CD1c-positive myeloid dendritic cell (primary cell): ENCODE data around the gene CCNYL1.
A peak's percentile ranks its signal among the peaks of the same experiment; 100 is the strongest.
"Not testable (repeated sequence)": the region's sequence is repeated elsewhere in the genome, so short reads cannot be mapped to it uniquely, and the experiment has no call there.

Experiments
- DNase-seq: peaks from one replicate; pipeline ENCODE4 v3.0.0-alpha.2; 2016; ENCODE audit errors: extremely low spot score

CCNYL1 gene

DNA sequence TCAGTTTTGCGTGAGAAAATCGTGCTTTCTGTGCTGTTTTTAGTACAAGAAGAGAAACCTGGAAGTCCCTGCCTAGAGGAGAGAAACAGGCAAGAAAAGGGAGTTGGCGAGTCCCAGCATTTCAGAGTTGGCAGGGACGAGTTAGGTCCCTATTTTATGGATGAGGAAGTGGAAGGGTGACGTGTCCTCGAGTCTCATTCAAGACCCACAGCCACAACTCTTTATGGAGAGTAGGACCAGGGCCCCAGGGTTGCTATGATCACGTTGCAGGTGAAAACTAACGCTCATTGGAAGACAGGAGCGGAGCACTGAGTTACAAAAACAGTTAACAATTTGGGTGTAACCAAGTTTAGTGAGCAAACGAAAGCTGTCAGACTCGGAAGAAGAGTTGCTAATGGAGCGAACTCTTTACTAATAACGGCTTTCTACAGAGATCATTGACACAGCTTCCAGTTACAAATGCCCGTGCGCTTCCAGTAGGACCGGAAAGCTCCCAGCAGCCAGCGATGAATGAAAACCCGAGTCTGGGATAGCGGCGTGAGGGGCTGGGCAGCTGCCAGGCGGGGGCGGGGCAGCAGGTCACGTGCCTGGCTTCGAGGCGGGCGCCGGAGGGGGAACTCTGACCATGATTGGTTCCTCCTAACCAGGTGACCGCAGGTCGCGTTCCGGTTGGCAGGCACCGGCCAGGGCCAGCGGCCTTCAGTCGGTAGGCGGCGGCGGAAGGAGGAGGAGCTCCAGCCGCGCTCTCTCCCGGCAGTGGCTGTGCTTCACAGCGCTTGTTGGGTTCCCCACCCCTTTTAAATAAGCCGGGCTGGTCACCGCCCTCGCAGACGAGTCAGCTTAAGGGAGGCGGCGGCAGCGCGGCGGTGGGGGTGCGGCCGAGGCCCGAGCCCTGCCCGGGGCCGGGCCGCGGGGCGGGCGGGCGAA lies at the start of gene CCNYL1:
CCNYL1 (plus strand) TSS at position 827 of the 927 bp plus-strand sequence. CDS start 257 bp downstream, outside the sequence.
- peak; percentile 99 for DNase-seq

- DNase-seq: peak; percentile 89
Measured at GRCh38 chr2:207662203-207662602, 49.2 kb upstream of the CCNYL1 start.

DNA sequence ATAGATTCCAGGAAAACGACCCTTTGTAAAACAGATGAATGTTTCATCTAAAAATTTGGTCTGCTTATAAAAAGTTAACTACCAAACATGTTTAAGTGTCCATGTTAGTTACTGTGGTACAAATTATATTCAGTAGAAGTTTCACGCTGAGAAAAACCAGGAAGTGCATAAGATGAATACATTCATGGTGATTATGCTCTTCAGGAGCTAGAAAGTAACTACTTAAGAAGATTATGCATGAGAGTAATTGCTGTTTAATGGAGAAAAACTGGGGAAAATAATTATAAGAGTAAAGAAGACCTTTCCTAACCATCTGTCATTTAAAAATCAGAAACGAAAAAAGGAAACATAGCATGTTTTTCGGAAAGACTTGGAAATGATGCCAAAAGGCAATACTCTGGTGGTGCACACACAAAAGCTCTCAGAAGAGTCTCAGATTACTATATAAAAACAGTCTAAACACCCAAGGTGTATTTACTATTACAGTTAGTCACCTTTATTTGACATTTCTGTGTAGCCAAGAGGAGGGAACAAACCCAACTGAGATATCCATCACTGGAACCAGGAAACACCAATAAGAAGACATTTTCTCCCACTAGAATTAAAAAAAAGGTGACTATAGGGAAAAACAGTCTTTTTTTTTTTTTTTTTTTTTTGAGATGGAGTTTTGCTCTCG lies 47.4 kb upstream of the CCNYL1 start:
- DNase-seq: peak; percentile 7

GRCh38 chr2:207670887-207671286 lies 40.6 kb upstream of the CCNYL1 start:
- no peak for DNase-seq

DNA sequence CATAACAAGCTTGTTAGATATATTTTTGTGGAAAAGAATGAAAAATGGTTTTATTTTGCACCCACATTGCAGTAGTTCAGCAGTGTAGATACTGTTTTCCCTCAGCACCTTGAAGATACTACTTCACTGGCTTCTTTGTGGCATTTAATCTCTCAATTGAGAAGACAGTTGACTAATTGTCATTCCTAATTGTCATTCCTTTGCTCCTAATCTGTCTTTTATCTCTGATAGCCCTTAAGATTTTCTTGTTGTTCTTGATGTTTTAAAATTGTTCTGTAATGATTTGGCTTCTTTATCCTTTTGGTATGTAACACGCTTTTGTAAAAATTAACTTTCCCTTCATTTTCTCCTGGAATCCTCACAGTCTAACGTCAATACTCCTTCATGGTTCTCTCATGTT lies 38.0 kb upstream of the CCNYL1 start:
- DNase-seq: no peak

GRCh38 chr2:207674266-207674774 lies 37.1 kb upstream of the CCNYL1 start:
- DNase-seq: no peak

GRCh38 chr2:207674826-207675225 lies 36.6 kb upstream of the CCNYL1 start:
- DNase-seq: no peak

- no peak for DNase-seq
Measured at GRCh38 chr2:207676827-207677354, 34.5 kb upstream of the CCNYL1 start.

DNA sequence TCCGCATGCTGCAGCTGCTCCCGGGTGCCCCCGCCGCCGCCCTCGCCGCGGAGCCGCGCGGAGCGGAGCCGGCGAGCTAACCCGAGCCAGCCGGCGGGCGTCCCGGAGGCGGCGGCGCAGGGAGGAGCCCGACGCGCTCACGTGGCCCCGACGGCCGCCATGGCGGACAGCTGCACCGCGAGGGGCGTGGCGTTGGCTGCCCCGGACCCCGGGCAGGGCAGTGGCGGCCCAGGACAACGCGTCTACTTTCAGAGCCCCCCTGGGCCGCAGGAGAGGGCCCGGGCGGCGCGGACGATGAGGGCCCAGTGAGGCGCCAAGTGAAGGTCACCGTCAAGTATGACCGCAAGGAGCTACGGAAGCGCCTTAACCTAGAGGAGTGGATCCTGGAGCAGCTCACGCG lies 30.0 kb upstream of the CCNYL1 start:
- no peak for DNase-seq

GRCh38 chr2:207682557-207682956 lies 28.9 kb upstream of the CCNYL1 start:
- DNase-seq: no peak

DNA sequence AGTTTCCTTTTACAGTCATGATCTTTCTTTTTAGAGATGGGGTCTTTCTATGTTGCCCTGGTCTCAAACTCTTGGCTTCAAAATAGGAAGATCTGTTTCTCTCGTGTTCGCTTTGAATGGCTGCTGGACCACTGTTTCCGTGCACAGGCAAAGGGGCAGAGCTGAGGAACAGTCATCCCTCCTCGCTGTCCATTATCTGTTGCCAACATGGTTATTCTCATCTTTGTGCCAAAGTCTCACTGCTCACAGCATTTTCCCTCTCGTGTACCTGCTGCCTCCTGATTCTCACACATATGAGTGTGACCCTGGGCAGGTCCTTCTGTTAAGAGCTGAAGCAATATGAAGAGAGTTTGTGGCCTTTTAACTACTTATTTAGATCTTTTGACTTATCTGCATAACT lies 28.0 kb upstream of the CCNYL1 start:
- no peak for DNase-seq

DNA sequence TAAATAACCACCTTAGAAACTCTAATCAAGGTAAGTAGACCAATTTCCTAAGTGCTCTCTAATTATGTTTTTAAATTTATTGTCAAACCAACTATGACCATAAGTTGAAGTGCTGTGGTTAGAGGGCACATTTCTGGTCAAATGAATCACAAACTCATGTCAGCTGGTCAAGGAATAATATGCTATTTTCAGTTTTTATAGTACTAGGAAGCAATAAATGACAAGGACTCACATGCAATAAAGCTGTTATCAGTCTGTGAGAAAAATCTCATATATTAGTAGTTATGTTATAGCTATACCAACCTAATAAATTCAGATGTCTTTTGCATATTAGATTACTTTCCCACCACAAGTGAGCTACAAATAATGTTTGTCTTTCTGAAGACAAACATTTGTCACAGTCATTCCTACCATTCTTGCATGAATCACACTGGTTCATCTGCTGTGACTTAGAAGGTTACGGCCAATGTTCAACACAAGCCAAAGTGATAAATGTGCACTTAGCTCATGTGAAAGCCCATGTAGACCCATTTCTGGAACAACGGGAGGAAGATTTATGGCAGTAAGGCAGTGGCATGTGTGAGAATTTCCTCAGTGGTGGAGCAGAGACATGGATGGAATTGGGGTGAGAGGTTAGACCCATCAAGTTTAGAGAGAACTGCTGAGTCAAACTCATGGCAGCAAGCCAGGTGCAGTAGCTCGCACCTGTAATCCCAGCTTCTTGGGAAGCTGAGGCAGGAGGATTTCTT lies 27.4 kb upstream of the CCNYL1 start:
- DNase-seq: no peak

GRCh38 chr2:207686812-207687211 lies 24.6 kb upstream of the CCNYL1 start:
- DNase-seq: no peak

DNA sequence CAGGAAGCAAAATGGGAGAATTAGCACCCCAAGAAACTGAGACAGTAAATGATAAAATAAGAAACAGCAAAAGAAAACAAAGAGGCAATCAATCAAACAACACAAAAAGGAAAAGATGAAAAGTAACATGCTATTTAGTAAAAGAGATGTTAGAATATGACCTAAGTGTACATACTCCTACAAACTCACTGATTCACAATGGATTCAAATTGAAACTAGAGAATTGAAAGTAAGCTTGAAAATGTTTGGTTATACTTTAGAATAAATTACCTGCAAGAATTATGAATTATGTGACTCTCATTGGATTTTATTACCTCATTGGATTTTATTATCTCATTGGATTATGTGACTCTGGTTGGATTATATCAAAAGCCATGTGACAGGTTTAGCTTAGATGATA lies 22.8 kb upstream of the CCNYL1 start:
- no peak for DNase-seq

DNA sequence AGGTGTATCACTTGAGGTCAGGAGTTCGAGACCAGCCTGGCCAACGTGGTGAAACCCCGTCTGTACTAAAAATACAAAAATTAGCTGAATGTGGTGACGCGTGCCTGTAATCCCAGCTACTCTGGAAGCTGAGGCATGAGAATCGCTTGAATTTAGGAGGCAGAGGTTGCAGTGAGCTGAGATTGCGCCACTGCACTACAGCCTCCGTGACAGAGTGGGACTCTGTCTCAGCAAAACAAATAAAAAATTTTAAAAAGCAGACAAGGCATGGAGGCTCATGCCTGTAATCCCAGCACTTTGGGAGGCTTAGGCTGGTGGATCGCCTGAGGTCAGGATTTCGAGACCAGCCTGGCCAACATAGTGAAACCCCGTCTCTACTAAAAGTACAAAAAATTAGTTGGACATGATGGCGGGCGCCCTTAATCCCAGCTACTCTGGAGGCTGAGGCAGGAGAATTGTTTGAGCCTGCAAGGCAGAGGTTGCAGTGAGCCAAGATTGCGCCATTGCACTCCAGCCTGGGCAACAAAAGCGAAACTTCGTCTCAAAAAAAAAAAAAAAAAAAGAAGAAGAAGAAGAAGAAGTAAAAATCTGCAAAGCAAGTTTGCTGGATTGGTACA lies 20.5 kb upstream of the CCNYL1 start:
- DNase-seq: not testable (repeated sequence)

- peak; percentile 70 for DNase-seq
Measured at GRCh38 chr2:207692206-207693065, 19.0 kb upstream of the CCNYL1 start.

DNA sequence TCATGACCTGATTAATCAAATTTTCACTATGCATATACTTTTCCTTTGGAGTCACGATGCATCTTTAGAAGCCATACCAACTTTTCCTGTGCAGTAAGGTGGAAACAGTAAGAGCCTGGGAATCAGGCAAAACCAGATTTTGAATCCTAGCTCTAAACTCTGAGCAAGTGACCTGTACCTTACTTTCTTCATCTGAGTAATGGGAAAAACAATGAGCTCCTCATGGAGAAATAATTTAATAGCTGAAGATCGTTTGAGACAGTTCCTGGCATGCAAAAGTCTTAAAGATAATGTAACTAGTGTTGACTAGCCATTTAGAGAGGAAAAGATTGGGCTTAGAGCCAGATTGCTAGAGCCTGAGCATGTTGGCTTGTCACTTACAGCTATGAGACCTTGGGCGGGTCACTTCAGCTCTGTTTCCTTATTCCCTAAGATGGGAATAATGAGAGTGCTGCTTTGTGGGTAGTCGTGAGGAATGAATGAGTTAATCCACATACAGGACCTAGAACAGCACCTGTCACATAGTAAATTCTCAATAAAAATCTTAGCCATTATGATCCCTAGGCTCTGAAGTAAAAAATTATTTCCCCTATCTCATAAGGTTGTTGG lies 17.7 kb upstream of the CCNYL1 start:
- no peak for DNase-seq

DNA sequence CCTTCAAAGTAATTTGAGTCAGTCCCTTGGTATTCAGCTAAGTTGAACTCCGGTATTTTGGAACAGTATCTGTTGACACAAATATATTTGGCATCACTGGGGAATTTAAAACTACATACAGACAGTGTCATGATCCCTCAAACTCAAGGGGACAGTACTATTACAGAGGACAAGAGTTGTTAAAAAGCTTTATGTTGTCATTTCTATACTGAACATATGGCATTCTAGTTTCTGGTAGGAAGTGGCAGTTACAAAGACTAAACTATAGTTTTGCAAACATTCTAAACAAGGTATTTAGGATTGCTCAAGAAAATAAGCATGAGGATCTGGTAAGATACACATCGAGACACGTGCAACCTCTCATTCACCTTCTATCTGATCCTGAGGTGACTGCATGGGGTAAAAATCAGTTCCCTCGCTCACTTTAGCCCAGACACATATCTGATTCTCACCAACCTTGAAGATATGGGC lies 16.6 kb upstream of the CCNYL1 start:
- DNase-seq: no peak

DNA sequence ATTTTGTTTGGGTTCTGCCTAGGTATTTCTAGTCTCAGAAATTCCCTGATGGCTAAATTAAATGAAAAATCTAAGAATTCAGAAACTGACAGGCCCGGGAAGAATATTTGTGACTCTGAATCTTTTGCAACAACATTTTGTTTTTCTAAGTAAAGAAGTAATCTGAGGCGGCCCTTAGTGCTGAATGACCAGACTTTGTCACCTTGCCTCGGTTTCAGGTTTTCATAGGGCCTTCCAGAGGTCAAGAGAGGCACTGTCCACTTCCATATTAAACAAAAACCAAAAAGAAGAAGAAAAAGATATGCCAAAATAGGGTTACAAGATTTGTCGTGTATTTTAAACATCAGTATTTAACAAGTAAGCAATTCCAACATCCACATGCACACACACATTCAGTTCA lies 16.1 kb upstream of the CCNYL1 start:
- no peak for DNase-seq

- not testable (repeated sequence) for DNase-seq
Measured at GRCh38 chr2:207696911-207697310, 14.5 kb upstream of the CCNYL1 start.
